GM12878 (cell line): ENCODE measurements around the gene ABHD13. TPM values are rescaled to one million over a fixed set of nuclear protein-coding genes. Genes with fewer than 3 reads are reported as not detected.
A peak's percentile ranks its signal among the peaks of the same experiment; 100 is the strongest.

ENCODE experiments used
- ATAC-seq: fragments of 200-7000 bp; cut with Tn5 transposase; 3 replicates; pipeline ENCODE4 v1.9.1; 2020; ENCODE audit warnings: mild to moderate bottlenecking, moderate library complexity
- Bru-seq: library from RNA; stranded (reverse); fragments of 400-500 nt; gene quantifications from one replicate; lab custom pipeline; 2021; lab: Mats Ljungman, UMichigan
- BruChase-seq, 2 experiments: library from RNA; stranded (reverse); fragments of 400-500 nt; gene quantifications; one replicate each; lab custom pipeline; 2021; lab: Mats Ljungman, UMichigan
- BruUV-seq: library from RNA; stranded (reverse); fragments of 400-500 nt; replicated peaks from 2 replicates; lab custom pipeline; 2021; lab: Mats Ljungman, UMichigan
- CTCF ChIA-PET: fragments of 300-600 bp; sonication (Branson Sonifier 250); formaldehyde crosslinking; extraction: SDS; loops from one replicate; lab custom pipeline; 2021; ENCODE audit warnings: inconsistent platforms; lab: Yijun Ruan, JAX
- POLR2A ChIA-PET: fragments of 350-600 bp; formaldehyde crosslinking; extraction: SDS; loops from one replicate; lab custom pipeline; 2021; ENCODE audit warnings: inconsistent platforms; lab: Charles Lee
- RAD21 ChIA-PET: fragments of 300-600 bp; sonication (Branson Sonifier 250); formaldehyde crosslinking; loops from one replicate; lab custom pipeline; 2023; ENCODE audit warnings: antibody characterized with exemption; ENCODE audit not compliant: unreplicated experiment; lab: Charles Lee
- SMC1A ChIA-PET: fragments of 300-600 bp; sonication (Branson Sonifier 250); formaldehyde crosslinking; loops from one replicate; lab custom pipeline; 2023; ENCODE audit not compliant: unreplicated experiment, uncharacterized antibody; lab: Charles Lee
- DNase-seq: peaks from one replicate; pipeline ENCODE4 v3.0.0-alpha.2; 2011; ENCODE audit warnings: low read depth, low spot score
- FAIRE-seq: peaks from 3 replicates; lab custom pipeline; 2011; peaks lifted over from hg19 to GRCh38; lab: Jason Lieb, UNC
- H2AFZ ChIP-seq: 2 replicates; pipeline ENCODE4 v1.6.0; 2011; ENCODE audit warnings: low read depth, low read length, control low read depth; ENCODE audit not compliant: control insufficient read depth
- H3K27ac ChIP-seq: 2 replicates; pipeline ENCODE4 v1.5.1; 2011; ENCODE audit warnings: control low read depth; ENCODE audit not compliant: control insufficient read depth, insufficient read depth
- H3K27me3 ChIP-seq, 2 experiments: replicated peaks in 1 of 2; 2 replicates each; pipeline versions ENCODE4 v1.6.0 to v1.6.1; 2011; ENCODE audit warnings: low read length in 1 of 2; ENCODE audit not compliant: control insufficient read depth in 2 of 2, insufficient read depth in 2 of 2
- H3K36me3 ChIP-seq, 2 experiments: 2 replicates each; pipeline ENCODE4 v1.5.1; 2011; ENCODE audit warnings: low read length in 1 of 2; ENCODE audit not compliant: control insufficient read depth in 2 of 2, insufficient read depth in 2 of 2
- H3K4me1 ChIP-seq: 2 replicates; pipeline ENCODE4 v1.6.1; 2011; ENCODE audit warnings: mild to moderate bottlenecking, low read length, moderate library complexity, mixed read lengths; ENCODE audit not compliant: control insufficient read depth, insufficient read depth
- H3K4me2 ChIP-seq: 2 replicates; pipeline ENCODE4 v1.6.0; 2011; ENCODE audit warnings: control low read depth; ENCODE audit not compliant: control insufficient read depth, insufficient read depth
- H3K4me3 ChIP-seq: fragments of 200-600 bp; sonication (generic); 2 replicates; pipeline ENCODE4 v1.5.1; 2016
- H3K79me2 ChIP-seq: 2 replicates; pipeline ENCODE4 v1.6.0; 2011; ENCODE audit warnings: low read length; ENCODE audit not compliant: control insufficient read depth, insufficient read depth
- H3K9ac ChIP-seq: 2 replicates; pipeline ENCODE4 v1.8.0; 2011; ENCODE audit warnings: low read length, control low read depth, mixed read lengths; ENCODE audit not compliant: control insufficient read depth, insufficient read depth
- H3K9me3 ChIP-seq: replicated peaks from 3 replicates; pipeline ENCODE4 v1.5.1; 2011; ENCODE audit warnings: mild to moderate bottlenecking, low read length; ENCODE audit not compliant: control insufficient read depth, insufficient read depth
- H4K20me1 ChIP-seq: 2 replicates; pipeline ENCODE4 v1.6.0; 2011; ENCODE audit not compliant: control insufficient read depth, insufficient read depth
- ASH2L ChIP-seq: fragments of 300-600, 200-600 bp; sonication (generic); IDR thresholded peaks from 2 replicates; pipeline ENCODE4 v1.6.1; 2017; ENCODE audit warnings: low read depth, mild to moderate bottlenecking, borderline replicate concordance
- CHD4 ChIP-seq: fragments of 200-600 bp; sonication (generic); IDR thresholded peaks from 2 replicates; pipeline ENCODE4 v1.6.1; 2016; ENCODE audit warnings: mild to moderate bottlenecking
- EGR1 ChIP-seq, 2 experiments: IDR thresholded peaks; 1 replicate in 1 of 2; 2 replicates in 1 of 2; pipeline ENCODE4 v1.6.1; 2011 to 2012; ENCODE audit warnings: low read depth in 2 of 2, low read length in 2 of 2, borderline replicate concordance in 1 of 2, mild to moderate bottlenecking in 1 of 2, moderate library complexity in 1 of 2
- GABPA ChIP-seq: IDR thresholded peaks from 2 replicates; pipeline ENCODE4 v1.6.1; 2014; ENCODE audit warnings: antibody characterized with exemption, low read depth, mild to moderate bottlenecking, inconsistent platforms
- KAT2A ChIP-seq: conservative IDR thresholded peaks from 2 replicates; pipeline ENCODE4 v1.6.1; 2011; ENCODE audit warnings: low read depth, low read length; ENCODE audit not compliant: control insufficient read depth
- MXI1 ChIP-seq: fragments of 150-350 bp; IDR thresholded peaks from 2 replicates; pipeline ENCODE4 v1.6.1; 2011; ENCODE audit warnings: low read depth, mild to moderate bottlenecking, inconsistent platforms, low read length, improper control_type of control experiment
- MYC ChIP-seq: IDR thresholded peaks from 2 replicates; pipeline ENCODE4 v1.6.1; 2011; ENCODE audit warnings: mild to moderate bottlenecking, low read length, moderate library complexity, inconsistent platforms; ENCODE audit not compliant: insufficient read depth, insufficient replicate concordance, insufficient read length, severe bottlenecking
- NR2C2 ChIP-seq: IDR thresholded peaks from 2 replicates; pipeline ENCODE4 v1.6.1; 2011; ENCODE audit warnings: borderline replicate concordance, low read depth; ENCODE audit not compliant: control insufficient read depth, insufficient read length
- NR2F1 ChIP-seq: fragments of 450-650 bp; conservative IDR thresholded peaks from 2 replicates; pipeline ENCODE4 v1.6.1; 2017; ENCODE audit warnings: mild to moderate bottlenecking
- RBBP5 ChIP-seq: fragments of 200-600 bp; sonication (generic); conservative IDR thresholded peaks from 2 replicates; pipeline ENCODE4 v1.6.1; 2016
- SMC3 ChIP-seq: IDR thresholded peaks from 2 replicates; pipeline ENCODE4 v1.6.1; 2011; ENCODE audit warnings: low read length, improper control_type of control experiment, borderline replicate concordance
- SPI1 ChIP-seq: IDR thresholded peaks from 2 replicates; pipeline ENCODE4 v1.6.1; 2011; ENCODE audit warnings: low read depth, mild to moderate bottlenecking, low read length, moderate library complexity, borderline replicate concordance; ENCODE audit not compliant: insufficient read depth
- ZNF384 ChIP-seq: IDR thresholded peaks from 2 replicates; pipeline ENCODE4 v1.6.1; 2012; ENCODE audit warnings: low read depth, mild to moderate bottlenecking, low read length, improper control_type of control experiment, borderline replicate concordance
- WGBS: methylation state at CpG from one replicate; pipeline ENCODE4 v1.1.6; 2016; ENCODE audit warnings: low lambda C conversion rate; ENCODE audit not compliant: insufficient replicate concordance, insufficient coverage; ENCODE audit errors: missing lambda C conversion rate; 5-methylcytosine and 5-hydroxymethylcytosine counted together
- in situ Hi-C: fragments of 300-500 bp; cut with MboI; formaldehyde crosslinking; loops from 9 replicates; pipeline ENCODE4 v1.14.3; 2018; ENCODE audit warnings: mixed read lengths
- intact Hi-C: fragments of 100-400 bp; cut with micrococcal nuclease; formaldehyde crosslinking; loops from one replicate; pipeline ENCODE4 v1.14.2; 2022; ENCODE audit not compliant: unreplicated experiment
- long read RNA-seq, 2 experiments: library from polyadenylated mRNA; unstranded; transcript quantifications; one replicate each; pipeline ENCODE4 v2.0.0, GENCODE V29; 2019 to 2020
- polyA minus RNA-seq, 3 experiments: library from RNA; depleted of rRNA, polyadenylated mRNA; stranded (reverse); fragments of >200 nt; gene quantifications; 2 replicates each; pipeline ENCODE4 v1.2.3, GENCODE V29; 2011
- polyA plus RNA-seq, 11 experiments: library from polyadenylated mRNA; depleted of rRNA in 4 of 11; unstranded in 6 of 11; stranded (reverse) in 5 of 11; fragments of >200 nt; fragmentation: Nextera tagmentation in 4 of 11; fragmentation: Illumina TruSeq in 1 of 11; extraction: Ambion mirVana in 4 of 11; extraction: Trizol in 1 of 11; gene quantifications; 1 replicate in 1 of 11; 2 replicates in 10 of 11; pipeline versions ENCODE4 v1.2.1 to v1.2.3, GENCODE V29; 2011 to 2016; ENCODE audit warnings: inconsistent platforms in 2 of 11, missing spikeins in 2 of 11, low read depth in 1 of 11
- total RNA-seq, 4 experiments: library from RNA; depleted of rRNA in 3 of 4; stranded (reverse); fragments of >200 nt in 3 of 4; fragmentation: Illumina TruSeq in 1 of 4; extraction: Trizol in 1 of 4; gene quantifications; 2 replicates each; pipeline versions ENCODE4 v1.2.1 to v1.2.3, GENCODE V29; 2013 to 2021
- TF ChIP-seq, protein P1 (sequence below): IDR thresholded peaks from 2 replicates; pipeline ENCODE4 v1.6.1; 2011; ENCODE audit warnings: borderline replicate concordance, low read depth, mild to moderate bottlenecking, moderate library complexity, low read length; ENCODE audit not compliant: insufficient read depth, poor library complexity, severe bottlenecking
- TF ChIP-seq, protein P2 (sequence below): IDR thresholded peaks from 2 replicates; pipeline ENCODE4 v1.6.1; 2011; ENCODE audit warnings: low read depth, mild to moderate bottlenecking, low read length, moderate library complexity, borderline replicate concordance; ENCODE audit errors: extremely low read depth

ABHD13 gene
- total RNA-seq (2013; cell fraction: nucleolus; rRNA removed): 12.1 and 14.3 TPM in 2 replicates
- total RNA-seq (2014; rRNA removed) (6.9 and 10.9 TPM in 2 replicates), total RNA-seq (2014; rRNA removed; fragmentation: Illumina TruSeq; extraction: Trizol) (5.5 and 5.7 TPM in 2 replicates), total RNA-seq (2021) (6.5 and 6.8 TPM in 2 replicates), polyA plus RNA-seq (2011; rRNA removed) (10.7 and 15.9 TPM in 2 replicates), polyA plus RNA-seq (2014; fragmentation: Illumina TruSeq; extraction: Trizol) (7.6 and 12.1 TPM in 2 replicates), polyA plus RNA-seq (2014; fragmentation: Nextera tagmentation; extraction: Ambion mirVana) (1 to 10 TPM; 3.2 to 3.9 TPM), polyA plus RNA-seq (2014; rRNA removed) (4.8 and 6.1 TPM in 2 replicates), polyA plus RNA-seq (2016; fragmentation: Nextera tagmentation; extraction: Ambion mirVana) (10 to 100 TPM in 1 of 2 experiments, 1 to 10 TPM in 1; 6.4 to 10.2 TPM), polyA minus RNA-seq (2011; rRNA and poly(A)+ RNA removed) (4.5 and 5.1 TPM in 2 replicates), Bru-seq, nascent RNA (percentile 93 among the genes with signal in this experiment), BruChase-seq, experiment 1, labeled RNA remaining after a 6-hour chase (percentile 77 among the genes with signal in this experiment), BruChase-seq, experiment 2, labeled RNA remaining after a 2-hour chase (percentile 93 among the genes with signal in this experiment)
- 2.4 TPM for polyA plus RNA-seq (2011; ENCODE audit: low read depth)
- 2.8 and 2.9 TPM in 2 replicates for polyA plus RNA-seq (2011; cell fraction: cytosol; rRNA removed)
- polyA plus RNA-seq (2011; cell fraction: nucleus; rRNA removed): 4.4 and 4.8 TPM in 2 replicates
- polyA plus RNA-seq (2012): 4.7 and 4.8 TPM in 2 replicates
- 1.7 and 2.0 TPM in 2 replicates for polyA minus RNA-seq (2011; cell fraction: cytosol; rRNA and poly(A)+ RNA removed)
- polyA minus RNA-seq (2011; cell fraction: nucleus; rRNA and poly(A)+ RNA removed): 10.8 and 13.0 TPM in 2 replicates
- long read RNA-seq, experiment 1, full-length matches to known transcripts: 24 of 24 reads
- long read RNA-seq, experiment 1, partial matches to known transcripts: 0 of 24 reads
- long read RNA-seq, experiment 1, other reads (novel, unspliced or antisense): 0 of 24 reads
- long read RNA-seq, experiment 2, full-length matches to known transcripts: 41 of 50 reads
- long read RNA-seq, experiment 2, partial matches to known transcripts: 3 of 50 reads
- long read RNA-seq, experiment 2, other reads (novel, unspliced or antisense): 6 of 50 reads

DNA sequence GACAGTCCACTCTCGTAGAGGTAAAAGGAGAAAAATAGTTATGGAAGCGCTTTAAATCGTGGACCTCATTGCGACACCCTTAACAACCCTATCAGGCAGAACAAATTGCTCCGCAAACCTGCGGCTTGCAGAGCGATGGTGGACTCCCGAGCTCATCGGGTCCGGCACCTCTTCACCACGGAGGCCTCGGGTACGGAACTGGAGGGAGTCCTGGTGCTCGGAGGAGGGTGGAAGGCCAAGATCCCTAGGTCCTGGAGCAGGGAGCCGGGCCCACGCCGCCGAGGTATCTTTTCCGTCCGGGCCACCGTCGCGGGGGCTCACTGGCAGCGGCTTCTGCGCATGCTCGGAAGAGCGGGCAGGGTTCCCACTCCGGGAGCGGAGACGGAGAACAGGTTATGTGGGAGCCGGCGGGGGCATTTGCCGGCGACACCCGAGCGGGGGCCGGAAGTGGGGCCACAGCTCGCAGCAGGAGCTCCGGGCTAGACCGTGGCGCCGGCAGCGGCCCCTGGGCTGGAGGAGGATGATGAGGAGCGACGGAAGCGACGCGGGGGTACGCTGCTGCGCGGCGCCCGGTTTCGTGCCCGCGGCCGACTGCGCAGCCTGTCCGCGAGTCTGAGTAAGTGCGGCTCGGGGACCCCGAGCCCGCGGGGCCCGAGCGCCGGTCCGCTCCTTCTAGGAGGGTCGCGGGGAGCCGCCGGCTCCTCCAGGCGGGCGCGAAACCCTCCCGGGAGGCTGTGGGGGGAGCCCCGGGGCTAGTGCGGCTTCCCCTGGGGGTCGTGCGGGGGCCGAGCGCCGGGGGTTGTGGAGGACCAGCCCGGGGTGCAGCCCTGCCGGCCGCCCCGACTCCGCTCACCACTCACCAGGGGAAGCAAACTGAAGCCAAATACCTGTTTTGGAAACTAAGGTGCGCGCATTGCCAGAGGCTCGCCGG lies at the start of gene ABHD13:
Gene ABHD13, plus strand, starts transcription at position 349 of the 931 bp plus-strand sequence. CDS start 10,827 bp downstream, outside the sequence.
- Histone ChIP-seq H4K20me1 (no peaks in the 10 kb centered on the region), H3K9ac (peak within 1 kb of the TSS; percentile 88), H3K27me3 (no peaks in the 10 kb centered on the region), H3K36me3 (no peaks in the 10 kb centered on the region; a peak in 1 of 4 replicates), H3K79me2 (peaks cover 70% of the 10 kb centered on the region), H3K4me3 (peak within 1 kb of the TSS; percentile 83), H3K27ac (peak within 1 kb of the TSS; percentile 87), H3K4me2 (peak within 1 kb of the TSS; percentile 99), H2AFZ (peak within 1 kb of the TSS; percentile 95), H3K4me1 (peaks cover 19% of the 10 kb centered on the region), H3K9me3 (no peaks in the 10 kb centered on the region)
- ChIA-PET RAD21 (no interaction called here), POLR2A (no interaction called here), CTCF (interaction anchor here (0.6 to 1.2 kb wide), 3 partner anchors 9 to 64 kb away, joined by 3 to 4 read pairs (median 4); partner anchors contain the start of gene TNFSF13B), SMC1A (no interaction called here)
- in situ Hi-C loops: loop anchor here (25.0 kb wide), 1 partner anchor 1656 kb away; the partner anchor contains the start of gene ARGLU1
- ATAC-seq (peak; percentile 85), DNase-seq (peak; percentile 54), FAIRE-seq (peak; percentile 7)
- no TSS peak for BruUV-seq
- WGBS: under 1% methylated on average over 87 of the region's 93 CpGs
- intact Hi-C loops: loop anchor here (2.0 to 5.0 kb wide), 2 partner anchors 50 to 944 kb away; partner anchors contain the start of gene TNFSF13B
- no peak for TF ChIP-seq NR2C2
- peak; percentile 86; the same call in 1 of the 2 replicates for TF ChIP-seq ASH2L
- 0 out of 2 replicates have a peak, but pooled peaks have one; percentile 2 for TF ChIP-seq SPI1
- TF ChIP-seq MYC: peak; percentile 44
- peak; percentile 93 for TF ChIP-seq GABPA
- TF ChIP-seq ZNF384: no peak
- TF ChIP-seq RBBP5: no peak
- TF ChIP-seq NR2F1: peak; percentile 27; the same call in 1 of the 2 replicates
- no peak for TF ChIP-seq CHD4
- TF ChIP-seq, protein P1, sequence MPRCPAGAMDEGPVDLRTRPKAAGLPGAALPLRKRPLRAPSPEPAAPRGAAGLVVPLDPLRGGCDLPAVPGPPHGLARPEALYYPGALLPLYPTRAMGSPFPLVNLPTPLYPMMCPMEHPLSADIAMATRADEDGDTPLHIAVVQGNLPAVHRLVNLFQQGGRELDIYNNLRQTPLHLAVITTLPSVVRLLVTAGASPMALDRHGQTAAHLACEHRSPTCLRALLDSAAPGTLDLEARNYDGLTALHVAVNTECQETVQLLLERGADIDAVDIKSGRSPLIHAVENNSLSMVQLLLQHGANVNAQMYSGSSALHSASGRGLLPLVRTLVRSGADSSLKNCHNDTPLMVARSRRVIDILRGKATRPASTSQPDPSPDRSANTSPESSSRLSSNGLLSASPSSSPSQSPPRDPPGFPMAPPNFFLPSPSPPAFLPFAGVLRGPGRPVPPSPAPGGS: no peak
- TF ChIP-seq KAT2A: no peak
- TF ChIP-seq, protein P2, sequence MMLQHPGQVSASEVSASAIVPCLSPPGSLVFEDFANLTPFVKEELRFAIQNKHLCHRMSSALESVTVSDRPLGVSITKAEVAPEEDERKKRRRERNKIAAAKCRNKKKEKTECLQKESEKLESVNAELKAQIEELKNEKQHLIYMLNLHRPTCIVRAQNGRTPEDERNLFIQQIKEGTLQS: no peak
- TF ChIP-seq MXI1: peak; percentile 73
- peak; percentile 7 to 51; a peak in 2 of 3 replicates for TF ChIP-seq EGR1 (IDR thresholded peaks at IDR 0.05; ENCODE audit: borderline replicate concordance in 1 of 2, low read depth in 2 of 2, low read length in 2 of 2)
- no peak for TF ChIP-seq SMC3
